HEK293 (cell line): ENCODE data around the gene CLIP3.

Experiments
- CTCF ChIA-PET: fragments of 350-600 bp; formaldehyde crosslinking; extraction: SDS; loops from one replicate; lab custom pipeline; 2021; ENCODE audit warnings: antibody characterized with exemption; lab: Yijun Ruan, JAX
- POLR2A ChIA-PET: fragments of 300-600 bp; formaldehyde crosslinking; extraction: SDS; loops from one replicate; lab custom pipeline; 2020; ENCODE audit warnings: antibody characterized with exemption, inconsistent platforms; lab: Yijun Ruan, JAX
- H3K27ac ChIP-seq: fragments of 200-500 bp; sonication (Bioruptor generic); 2 replicates; pipeline ENCODE4 v1.5.1; 2014; ENCODE audit warnings: low read depth, low read length, control low read depth, inconsistent platforms; ENCODE audit errors: extremely low read depth
- H3K36me3 ChIP-seq, 2 experiments: fragments of 200-500 bp in 1 of 2; sonication (Bioruptor generic) in 1 of 2; 1 replicate in 1 of 2; 2 replicates in 1 of 2; pipeline ENCODE4 v1.5.1; 2014 to 2017; ENCODE audit warnings: inconsistent platforms in 2 of 2, low read length in 2 of 2; ENCODE audit not compliant: control insufficient read depth in 2 of 2, insufficient read depth in 1 of 2
- H3K4me1 ChIP-seq: fragments of 200-500 bp; sonication (Bioruptor generic); 2 replicates; pipeline ENCODE4 v1.5.1; 2014; ENCODE audit warnings: mild to moderate bottlenecking, low read length, inconsistent platforms; ENCODE audit not compliant: control insufficient read depth, insufficient read depth
- H3K4me3 ChIP-seq: 2 replicates; pipeline ENCODE4 v1.5.1; 2011; ENCODE audit warnings: low read depth, mild to moderate bottlenecking, control low read depth, low read length, moderate library complexity
- H3K9me3 ChIP-seq: fragments of 200-500 bp; sonication (Bioruptor generic); 2 replicates; pipeline ENCODE4 v1.5.1; 2014; ENCODE audit warnings: low read depth, low read length, inconsistent platforms; ENCODE audit not compliant: control insufficient read depth, insufficient read depth
- BCL11A ChIP-seq: fragments of 450-650 bp; formaldehyde crosslinking; IDR thresholded peaks from 2 replicates; pipeline ENCODE4 v1.5.1; 2016; ENCODE audit warnings: low read depth, missing biosample characterization, missing genetic modification characterization
- BCL6B ChIP-seq: fragments of 450-650 bp; formaldehyde crosslinking; IDR thresholded peaks from 2 replicates; pipeline ENCODE4 v1.5.1; 2017; ENCODE audit warnings: missing biosample characterization, missing genetic modification characterization
- CTCF ChIP-seq: fragments of 450-650 bp; formaldehyde crosslinking; IDR thresholded peaks from 2 replicates; pipeline ENCODE4 v1.5.1; 2016; ENCODE audit warnings: missing biosample characterization, missing genetic modification characterization
- GLIS2 ChIP-seq: fragments of 450-650 bp; formaldehyde crosslinking; IDR thresholded peaks from 2 replicates; pipeline ENCODE4 v1.5.1; 2016; ENCODE audit warnings: missing biosample characterization, missing genetic modification characterization
- PRDM6 ChIP-seq: fragments of 450-650 bp; formaldehyde crosslinking; IDR thresholded peaks from 2 replicates; pipeline ENCODE4 v1.5.1; 2017; ENCODE audit warnings: missing biosample characterization, missing genetic modification characterization
- TSHZ1 ChIP-seq: fragments of 450-650 bp; formaldehyde crosslinking; IDR thresholded peaks from 2 replicates; pipeline ENCODE4 v1.5.1; 2016; ENCODE audit warnings: missing biosample characterization, missing genetic modification characterization, borderline replicate concordance
- WT1 ChIP-seq: fragments of 450-650 bp; formaldehyde crosslinking; IDR thresholded peaks from 2 replicates; pipeline ENCODE4 v1.5.1; 2016; ENCODE audit warnings: missing biosample characterization, missing genetic modification characterization
- ZFP3 ChIP-seq: fragments of 450-650 bp; formaldehyde crosslinking; IDR thresholded peaks from 2 replicates; pipeline ENCODE4 v1.5.1; 2016; ENCODE audit warnings: low read depth, missing biosample characterization, missing genetic modification characterization
- ZNF114 ChIP-seq: fragments of 450-650 bp; formaldehyde crosslinking; IDR thresholded peaks from 2 replicates; pipeline ENCODE4 v1.5.0; 2017; ENCODE audit warnings: missing biosample characterization, missing genetic modification characterization
- ZNF221 ChIP-seq: fragments of 450-650 bp; formaldehyde crosslinking; IDR thresholded peaks from 2 replicates; pipeline ENCODE4 v1.5.1; 2017; ENCODE audit warnings: missing biosample characterization, missing genetic modification characterization, borderline replicate concordance
- ZNF239 ChIP-seq: fragments of 450-650 bp; formaldehyde crosslinking; IDR thresholded peaks from 2 replicates; pipeline ENCODE4 v1.5.1; 2016; ENCODE audit warnings: missing biosample characterization, missing genetic modification characterization
- ZNF26 ChIP-seq: fragments of 450-650 bp; formaldehyde crosslinking; IDR thresholded peaks from 2 replicates; pipeline ENCODE4 v1.5.1; 2016; ENCODE audit warnings: missing biosample characterization, missing genetic modification characterization
- ZNF426 ChIP-seq: fragments of 450-650 bp; formaldehyde crosslinking; IDR thresholded peaks from 2 replicates; pipeline ENCODE4 v1.5.1; 2017; ENCODE audit warnings: missing biosample characterization, missing genetic modification characterization, mild to moderate bottlenecking, inconsistent platforms, moderate library complexity
- ZNF433 ChIP-seq: fragments of 450-650 bp; formaldehyde crosslinking; IDR thresholded peaks from 2 replicates; pipeline ENCODE4 v1.5.1; 2016; ENCODE audit warnings: missing biosample characterization, missing genetic modification characterization, low read depth
- ZNF48 ChIP-seq: fragments of 450-650 bp; formaldehyde crosslinking; IDR thresholded peaks from 2 replicates; pipeline ENCODE4 v1.5.1; 2016; ENCODE audit warnings: missing biosample characterization, missing genetic modification characterization
- ZNF510 ChIP-seq: fragments of 450-650 bp; formaldehyde crosslinking; IDR thresholded peaks from 2 replicates; pipeline ENCODE4 v1.5.1; 2018; ENCODE audit warnings: mild to moderate bottlenecking, missing genetic modification characterization, missing biosample characterization; ENCODE audit not compliant: insufficient replicate concordance
- ZNF600 ChIP-seq: fragments of 450-650 bp; formaldehyde crosslinking; IDR thresholded peaks from 2 replicates; pipeline ENCODE4 v1.5.1; 2016; ENCODE audit warnings: missing biosample characterization, missing genetic modification characterization
- ZNF777 ChIP-seq: fragments of 450-650 bp; formaldehyde crosslinking; IDR thresholded peaks from 2 replicates; pipeline ENCODE4 v1.5.1; 2017; ENCODE audit warnings: missing biosample characterization, missing genetic modification characterization, borderline replicate concordance
- ZSCAN16 ChIP-seq: fragments of 450-650 bp; formaldehyde crosslinking; IDR thresholded peaks from 2 replicates; pipeline ENCODE4 v1.5.1; 2016; ENCODE audit warnings: missing biosample characterization, missing genetic modification characterization
- ZSCAN30 ChIP-seq: fragments of 450-650 bp; IDR thresholded peaks from 2 replicates; pipeline ENCODE4 v1.5.1; 2018; ENCODE audit warnings: missing biosample characterization, mild to moderate bottlenecking, missing genetic modification characterization, moderate library complexity

The CLIP3 gene

GRCh38 chr19:36014012-36014924, 18.4 kb downstream of the CLIP3 start, which contains the start of gene ALKBH6 (continued):
- TF ChIP-seq BCL6B (tag by site-specific recombination) = no peak
- TF ChIP-seq PRDM6 = no peak
- TF ChIP-seq ZNF433 (tag by site-specific recombination) = no peak
- no peak for TF ChIP-seq TSHZ1 (tag by site-specific recombination)
- TF ChIP-seq ZNF426 (tag by site-specific recombination) = no peak
- peak; percentile 38; the same call in 1 of the 2 replicates for TF ChIP-seq BCL11A (tag by site-specific recombination)
- peak; percentile 50 for TF ChIP-seq WT1 (tag by site-specific recombination)
- peak; percentile 99 for TF ChIP-seq GLIS2 (tag by site-specific recombination)
- TF ChIP-seq ZNF221 (tag by site-specific recombination) = no peak
- TF ChIP-seq ZNF239 = 0 out of 2 replicates have a peak, but pooled peaks have one; percentile 16
- TF ChIP-seq ZNF600 = peak; percentile 97
- TF ChIP-seq ZNF26 (tag by site-specific recombination) = no peak
- no peak for TF ChIP-seq ZNF48 (tag by site-specific recombination)

- Histone ChIP-seq H3K4me3 (peak overlapping the region; percentile 61), H3K27ac (peak overlapping the region; percentile 75)
- CTCF ChIA-PET = interaction anchor here (0.6 to 1.9 kb wide), 19 partner anchors 8 to 1739 kb away, joined by 3 to 11 read pairs (median 4); partner anchors contain the start of genes POLR2I, TBCB and THAP8
- TF ChIP-seq ZSCAN30 = no peak
- 0 out of 2 replicates have a peak, but pooled peaks have one; percentile 24 for TF ChIP-seq ZNF777 (tag by site-specific recombination)
- TF ChIP-seq CTCF (tag by site-specific recombination) = peak; percentile 27
- TF ChIP-seq ZFP3 (tag by site-specific recombination) = 0 out of 2 replicates have a peak, but pooled peaks have one; percentile 5
- no peak for TF ChIP-seq ZNF114 (tag by site-specific recombination)
- peak; percentile 36; the same call in 1 of the 2 replicates for TF ChIP-seq ZSCAN16
- no peak for TF ChIP-seq ZNF510 (tag by site-specific recombination)
Observed at GRCh38 chr19:36013280-36014011, 19.2 kb downstream of the CLIP3 start.

More at GRCh38 chr19:36013280-36014011, 19.2 kb downstream of the CLIP3 start:
- H3K9me3 ChIP-seq = no peaks in the 10 kb centered on the region
- H3K36me3 ChIP-seq = peaks cover 20 to 37% of the 10 kb centered on the region in 2 experiments; a peak in 2 of 3 replicates
- peaks cover 27% of the 10 kb centered on the region for H3K4me1 ChIP-seq
- POLR2A ChIA-PET = interaction anchor here (0.6 to 2.2 kb wide), 37 partner anchors 9 to 1026 kb away, joined by 3 to 37 read pairs (median 5); partner anchors contain the start of genes APLP1, COX6B1, HSPB6 and LIN37
